Right ventricle myocardium inferior (tissue), 1 donor: ENCODE measurements around the gene ANO1. TPM values are rescaled to one million over a fixed set of nuclear protein-coding genes. Genes with fewer than 3 reads are reported as not detected.
"Not testable (repeated sequence)": the region's sequence is repeated elsewhere in the genome, so short reads cannot be mapped to it uniquely, and the experiment has no call there.

Source experiments
- ATAC-seq: fragments of 200-7000 bp; cut with Tn5 transposase; one replicate; pipeline ENCODE4 v1.9.1; 2020; ENCODE audit warnings: mild to moderate bottlenecking, moderate library complexity
- DNase-seq: peaks from one replicate; pipeline ENCODE4 v3.0.0; 2021; ENCODE audit errors: missing footprints
- intact Hi-C: fragments of 100-400 bp; cut with DNase I; formaldehyde crosslinking; loops from one replicate; pipeline ENCODE4 v1.11.0; 2022
- long read RNA-seq: library from polyadenylated mRNA; unstranded; transcript quantifications from one replicate; pipeline ENCODE4 v2.0.0, GENCODE V29; 2021
- total RNA-seq: library from RNA; stranded (reverse); fragmentation: NEBNext Ultra II Directional; extraction: Animal tissue kit (Norgen Biotek cat#: 25700); gene quantifications from one replicate; pipeline ENCODE4 v1.2.1, GENCODE V29; 2021
- donor health status: DM: no; HTN: yes; CAD: no; lungs with severe emphysema.

ANO1 gene
- total RNA-seq = 6.7 TPM
- long read RNA-seq, partial matches to known transcripts = 1 of 1 reads
- long read RNA-seq, other reads (novel, unspliced or antisense) = 0 of 1 reads

- peak; percentile 27 for ATAC-seq
- intact Hi-C loops = loop anchor here (2.0 to 10.0 kb wide), 3 partner anchors 56 to 159 kb away; no protein-coding TSS in a partner anchor
- no peak for DNase-seq
Measured at GRCh38 chr11:70078095-70078780, at the start of gene ANO1. Gene ANO1, plus strand, starts transcription at chr11:70078317. Its CDS starts 290 bp downstream, at chr11:70078607.

- intact Hi-C loops = loop anchor here (5.0 kb wide), 1 partner anchor 1972 kb away; no protein-coding TSS in a partner anchor
- ATAC-seq = no peak
- DNase-seq = no peak
Measured at GRCh38 chr11:70029115-70029860, 48.8 kb upstream of the ANO1 start.

- intact Hi-C loops = loop anchor here (5.0 kb wide), 1 partner anchor 1973 kb away; no protein-coding TSS in a partner anchor
- ATAC-seq (no peak), DNase-seq (no peak)
Measured at GRCh38 chr11:70029861-70030380, 48.2 kb upstream of the ANO1 start.

GRCh38 chr11:70030412-70030811 is 47.7 kb upstream of the ANO1 start:
- no peak for DNase-seq
- no peak for ATAC-seq
- intact Hi-C loops = no loop called here

GRCh38 chr11:70031631-70032469 is 46.3 kb upstream of the ANO1 start:
- DNase-seq = no peak
- no peak for ATAC-seq
- intact Hi-C loops = no loop called here

- ATAC-seq (no peak), DNase-seq (no peak)
- intact Hi-C loops = no loop called here
Measured at GRCh38 chr11:70032470-70032795, 45.7 kb upstream of the ANO1 start.

- ATAC-seq (no peak), DNase-seq (no peak)
- intact Hi-C loops = no loop called here
Measured at GRCh38 chr11:70032943-70033710, 45.0 kb upstream of the ANO1 start.

GRCh38 chr11:70033711-70034070 is 44.4 kb upstream of the ANO1 start:
- intact Hi-C loops = no loop called here
- no peak for DNase-seq
- ATAC-seq = no peak

- DNase-seq (no peak), ATAC-seq (no peak)
- intact Hi-C loops = no loop called here
Measured at GRCh38 chr11:70034740-70035365, 43.3 kb upstream of the ANO1 start.

- intact Hi-C loops, ATAC-seq, DNase-seq: not testable (repeated sequence)
Measured at GRCh38 chr11:70035665-70036064, 42.5 kb upstream of the ANO1 start.

- ATAC-seq (no peak), DNase-seq (no peak)
- intact Hi-C loops = no loop called here
Measured at GRCh38 chr11:70036971-70037882, 40.9 kb upstream of the ANO1 start.

- ATAC-seq (no peak), DNase-seq (no peak)
- intact Hi-C loops = no loop called here
Measured at GRCh38 chr11:70038034-70038834, 39.9 kb upstream of the ANO1 start.

GRCh38 chr11:70040452-70040851 is 37.7 kb upstream of the ANO1 start:
- DNase-seq (no peak), ATAC-seq (no peak)
- intact Hi-C loops = no loop called here

- DNase-seq (no peak), ATAC-seq (no peak)
- intact Hi-C loops = no loop called here
Measured at GRCh38 chr11:70040869-70041501, 37.1 kb upstream of the ANO1 start.

- intact Hi-C loops = no loop called here
- DNase-seq (no peak), ATAC-seq (no peak)
Measured at GRCh38 chr11:70043482-70043881, 34.6 kb upstream of the ANO1 start.

- no peak for ATAC-seq
- no peak for DNase-seq
- intact Hi-C loops = no loop called here
Measured at GRCh38 chr11:70046089-70046488, 32.0 kb upstream of the ANO1 start.
